HG02973 (cell line): Measurements from ENCODE around the gene ACTN3.
A peak's percentile ranks its signal among the peaks of the same experiment; 100 is the strongest.
"Not testable (repeated sequence)": the region's sequence is repeated elsewhere in the genome, so short reads cannot be mapped to it uniquely, and the experiment has no call there.

Experiments
- ATAC-seq: cut with Tn5 transposase; IDR thresholded peaks from one replicate; pipeline ENCODE4 v1.9.1; 2021; ENCODE audit warnings: moderate library complexity; ENCODE audit not compliant: unreplicated experiment

Gene ACTN3

GRCh38 chr11:66562907-66563583 lies 16.3 kb downstream of the ACTN3 start:
- no peak for ATAC-seq

DNA sequence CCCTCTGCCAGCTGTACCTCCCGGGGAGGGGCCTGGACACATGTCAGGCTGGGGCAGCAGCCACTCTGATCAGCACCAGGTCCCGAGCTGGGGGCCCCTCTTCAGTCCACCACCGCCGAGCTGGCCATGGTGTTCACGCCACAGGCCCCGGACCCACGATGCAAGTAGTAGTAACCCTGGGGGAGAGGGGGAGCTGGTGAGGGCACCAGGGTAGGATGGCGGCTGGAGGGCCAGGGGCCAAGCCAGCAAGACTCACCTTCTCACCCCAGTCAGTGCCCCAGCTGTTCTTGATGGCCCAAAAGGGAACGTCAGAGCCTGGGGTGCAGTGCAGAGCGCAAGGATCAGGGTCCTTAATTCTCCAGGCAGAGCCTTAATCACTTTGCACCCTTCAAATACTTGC lies 17.1 kb downstream of the ACTN3 start:
- ATAC-seq = no peak

DNA sequence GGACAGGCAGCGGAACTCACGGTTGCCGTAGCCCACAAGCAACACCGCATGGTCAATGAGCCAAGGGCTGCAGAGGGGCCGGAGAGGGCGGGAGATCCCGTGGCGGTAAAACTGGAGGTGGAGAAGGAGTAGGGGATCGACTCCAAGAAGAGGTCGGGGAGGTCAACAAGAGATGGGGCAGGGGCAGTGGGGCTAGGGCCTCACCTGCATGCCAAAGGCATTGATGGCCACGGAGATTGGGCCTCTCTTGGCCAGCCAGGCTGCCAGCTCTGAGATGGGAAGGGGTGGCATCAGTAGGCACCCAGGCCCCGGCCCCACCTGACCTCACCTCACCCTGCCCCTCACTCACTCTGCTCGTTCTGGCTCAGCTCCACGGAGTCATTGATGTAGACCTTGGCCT lies 17.8 kb downstream of the ACTN3 start:
- no peak for ATAC-seq

GRCh38 chr11:66564984-66565383 lies 18.3 kb downstream of the ACTN3 start:
- ATAC-seq = no peak

GRCh38 chr11:66566221-66566620 lies 19.5 kb downstream of the ACTN3 start:
- ATAC-seq = no peak

DNA sequence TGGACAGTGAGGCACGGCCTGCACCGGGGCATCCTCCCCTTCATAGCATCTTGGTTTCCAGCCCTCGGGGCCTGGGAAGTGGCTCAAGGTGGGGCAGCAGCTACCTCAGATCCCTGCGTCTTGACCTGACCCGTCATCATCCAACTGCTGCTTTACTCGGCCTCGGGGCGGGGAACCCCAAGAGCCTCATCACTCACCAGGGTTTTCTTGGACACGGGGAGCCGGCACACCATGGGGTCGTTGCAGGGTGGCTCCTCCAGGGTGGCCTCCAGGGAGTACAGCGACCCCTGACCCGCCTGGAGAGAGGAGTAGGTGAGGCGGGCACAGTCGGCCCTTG lies 21.1 kb downstream of the ACTN3 start:
- no peak for ATAC-seq

DNA sequence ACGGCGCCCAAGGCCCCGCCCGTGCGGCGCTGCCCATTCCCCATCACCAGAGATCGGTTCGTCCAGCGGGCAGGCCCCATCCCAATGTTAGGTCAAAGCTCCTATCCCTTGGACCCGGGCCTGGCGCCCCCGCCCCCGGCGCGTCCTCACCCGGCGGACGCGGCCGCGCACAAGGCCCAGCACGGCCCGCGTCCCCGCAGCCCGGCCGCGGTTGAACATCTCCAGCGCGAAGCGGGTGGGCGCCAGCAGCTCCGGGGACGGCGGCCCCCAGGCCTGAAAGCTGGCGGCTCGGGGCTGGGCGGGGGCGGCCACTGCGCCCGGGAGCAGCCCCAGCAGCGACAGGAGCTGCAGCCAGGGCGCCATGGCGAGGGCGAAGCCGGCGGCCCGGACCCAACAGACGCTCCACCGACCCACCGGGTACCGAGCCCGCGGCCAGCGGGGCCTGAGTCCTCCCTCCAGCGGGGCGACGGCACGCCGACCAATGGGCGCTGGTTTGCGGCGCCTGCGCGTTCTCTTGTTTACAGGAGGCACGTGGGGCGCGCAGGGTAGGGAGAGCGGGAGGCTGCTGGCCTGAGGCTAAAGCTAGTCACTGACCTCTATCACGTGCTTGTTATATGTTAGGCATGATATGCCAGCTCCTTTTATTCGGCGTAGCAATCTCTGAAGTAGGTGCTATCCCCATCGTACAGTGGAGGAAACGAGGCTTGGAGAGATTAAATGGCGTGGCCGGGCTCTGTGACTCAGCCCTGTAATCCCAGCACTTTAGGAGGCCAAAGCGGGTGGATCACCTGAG lies 21.6 kb downstream of the ACTN3 start, which contains the start of gene CTSF:
TSS of gene CTSF (minus strand) at position 483 of the 793 bp plus-strand sequence. CDS start at position 363, 120 bp downstream.
- no peak for ATAC-seq

GRCh38 chr11:66569076-66569475 lies 22.4 kb downstream of the ACTN3 start:
- no peak for ATAC-seq

DNA sequence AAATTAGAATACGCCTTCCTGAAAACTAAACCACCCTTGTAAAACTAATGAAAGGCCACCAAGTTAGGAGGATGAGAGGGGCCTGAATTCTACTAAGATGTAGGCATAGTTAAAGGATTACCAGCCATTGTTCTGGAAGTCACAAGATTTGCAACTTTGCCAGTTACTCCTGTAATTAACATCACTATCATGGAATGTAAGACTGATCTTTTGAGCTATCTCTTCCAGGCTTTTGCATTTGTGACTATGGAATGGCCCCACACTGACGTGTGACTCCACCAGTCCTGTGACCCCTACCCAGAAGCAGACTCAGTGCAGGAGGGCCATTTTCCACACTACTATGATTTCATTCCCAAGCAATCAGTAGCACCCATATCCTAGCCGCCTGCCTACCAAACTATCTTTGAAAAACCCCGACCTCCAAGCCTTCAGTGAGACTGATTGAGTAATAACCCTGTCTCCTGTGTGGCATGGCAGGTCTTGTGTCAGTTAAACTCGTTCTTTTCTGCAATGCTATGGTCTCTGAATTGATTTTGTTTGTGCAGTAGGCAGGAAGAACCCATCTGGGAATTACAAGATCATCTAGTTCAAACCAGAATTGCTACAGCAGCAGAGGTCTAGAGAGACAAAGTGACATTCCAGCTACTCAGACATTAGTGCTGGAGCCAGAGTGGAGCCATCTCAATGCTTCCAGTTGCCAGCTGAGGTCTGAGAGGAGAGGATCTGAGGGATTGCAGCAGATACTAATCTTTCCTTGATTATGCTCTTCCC lies 23.6 kb downstream of the ACTN3 start:
- ATAC-seq = no peak

DNA sequence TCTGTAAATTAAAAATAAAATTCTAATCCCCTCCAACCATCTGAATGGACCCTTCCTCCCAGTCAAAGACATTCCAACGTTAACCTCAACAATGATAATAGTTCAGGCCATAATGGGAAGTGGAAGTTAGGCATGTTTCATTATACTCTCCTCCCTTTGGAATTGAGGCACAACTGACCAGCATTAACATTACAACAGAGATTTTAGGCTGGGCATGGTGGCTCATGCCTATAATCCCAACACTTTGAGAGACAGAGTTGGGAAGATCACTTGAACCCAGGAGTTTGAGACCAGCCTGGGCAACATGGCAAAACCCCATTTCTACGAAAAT lies 24.1 kb downstream of the ACTN3 start:
- ATAC-seq = no peak

DNA sequence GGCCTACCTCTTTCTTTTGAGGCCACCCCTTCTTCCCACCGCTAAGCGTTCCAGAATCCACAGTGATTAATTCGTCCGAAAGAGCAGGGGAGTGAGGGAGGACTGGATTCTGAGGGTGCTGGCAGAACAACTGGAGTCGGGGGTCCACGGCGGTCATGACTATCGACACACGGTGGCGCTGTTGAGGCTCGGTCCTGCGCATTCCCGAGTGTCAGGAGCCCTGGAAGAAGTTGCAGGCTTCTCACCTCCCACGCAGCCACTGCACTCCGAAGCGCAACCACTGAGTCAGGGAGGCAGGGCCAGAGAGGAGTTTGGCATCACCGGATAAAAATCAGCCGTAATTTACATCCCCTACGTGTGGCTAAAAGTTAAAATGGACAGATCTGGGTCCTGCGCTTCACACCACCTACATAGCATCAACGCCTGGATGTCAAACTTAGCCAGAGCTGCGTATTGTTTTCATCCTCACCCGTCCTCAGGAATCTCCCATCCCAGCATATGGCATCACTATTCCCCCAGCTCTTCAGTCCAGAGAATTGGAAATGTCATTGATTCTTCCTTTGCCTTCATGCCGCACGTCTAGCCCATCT lies 32.4 kb downstream of the ACTN3 start:
- no peak for ATAC-seq

- ATAC-seq = no peak
These were observed 34.1 kb downstream of the ACTN3 start for GRCh38 chr11:66580803-66581202.

DNA sequence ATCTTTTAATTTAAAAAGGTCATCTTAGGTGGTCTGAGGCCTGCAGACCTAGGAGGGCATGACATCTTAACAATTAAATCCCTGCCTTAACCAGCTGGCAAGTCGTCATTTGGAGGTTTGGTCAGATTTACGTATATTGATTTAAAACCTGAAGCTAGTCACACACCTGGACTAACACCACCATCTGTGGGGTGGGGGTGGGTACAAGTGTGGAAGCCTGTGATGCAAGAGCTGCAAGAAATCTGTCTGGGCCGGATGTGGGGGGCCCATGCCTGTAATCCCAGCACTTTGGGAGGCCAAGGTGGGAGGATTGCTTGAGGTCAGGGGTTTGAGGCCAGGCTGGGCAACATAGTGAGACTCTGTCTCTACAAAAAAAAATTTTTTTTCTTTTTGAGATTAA lies 34.6 kb downstream of the ACTN3 start:
- no peak for ATAC-seq

- ATAC-seq = not testable (repeated sequence)
These were observed 36.0 kb downstream of the ACTN3 start for GRCh38 chr11:66582565-66583147.

DNA sequence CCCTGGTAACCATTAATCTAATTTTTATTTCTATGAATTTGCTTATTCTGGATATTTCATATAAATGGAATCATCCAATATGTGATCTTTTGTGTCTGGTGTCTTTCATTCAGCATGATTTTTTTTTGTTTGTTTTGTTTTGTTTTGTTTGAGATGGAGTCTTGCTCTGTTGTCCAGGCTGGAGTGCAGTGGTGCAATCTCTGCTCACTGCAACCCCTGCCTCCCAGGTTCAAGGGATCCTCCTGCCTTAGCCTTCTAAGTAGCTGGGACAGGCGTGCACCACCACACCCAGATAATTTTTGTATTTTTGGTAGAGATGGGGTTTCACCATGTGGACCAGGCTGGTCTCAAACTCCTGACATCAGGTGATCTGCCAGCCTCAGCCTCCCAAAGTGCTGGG lies 38.7 kb downstream of the ACTN3 start:
- ATAC-seq = not testable (repeated sequence)

GRCh38 chr11:66586136-66586535 lies 39.4 kb downstream of the ACTN3 start:
- no peak for ATAC-seq

DNA sequence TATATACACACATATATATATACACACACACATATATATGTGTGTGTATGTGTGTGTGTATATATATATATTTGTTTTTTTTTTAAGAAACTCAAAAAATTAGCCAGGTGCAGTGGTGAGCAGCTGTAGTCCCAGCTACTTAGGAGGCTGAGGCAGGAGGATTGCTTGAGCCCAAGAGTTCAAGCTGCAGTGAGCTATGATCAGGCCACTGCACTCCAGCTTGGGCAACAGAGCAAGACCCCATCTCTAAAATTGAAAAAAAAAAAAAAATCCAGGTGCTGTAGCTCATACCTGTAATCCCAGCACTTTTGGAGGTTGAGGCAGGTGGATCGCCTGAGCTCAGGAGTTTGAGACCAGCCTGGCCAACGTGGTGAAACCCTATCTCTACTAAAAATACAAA lies 42.6 kb downstream of the ACTN3 start:
- not testable (repeated sequence) for ATAC-seq

DNA sequence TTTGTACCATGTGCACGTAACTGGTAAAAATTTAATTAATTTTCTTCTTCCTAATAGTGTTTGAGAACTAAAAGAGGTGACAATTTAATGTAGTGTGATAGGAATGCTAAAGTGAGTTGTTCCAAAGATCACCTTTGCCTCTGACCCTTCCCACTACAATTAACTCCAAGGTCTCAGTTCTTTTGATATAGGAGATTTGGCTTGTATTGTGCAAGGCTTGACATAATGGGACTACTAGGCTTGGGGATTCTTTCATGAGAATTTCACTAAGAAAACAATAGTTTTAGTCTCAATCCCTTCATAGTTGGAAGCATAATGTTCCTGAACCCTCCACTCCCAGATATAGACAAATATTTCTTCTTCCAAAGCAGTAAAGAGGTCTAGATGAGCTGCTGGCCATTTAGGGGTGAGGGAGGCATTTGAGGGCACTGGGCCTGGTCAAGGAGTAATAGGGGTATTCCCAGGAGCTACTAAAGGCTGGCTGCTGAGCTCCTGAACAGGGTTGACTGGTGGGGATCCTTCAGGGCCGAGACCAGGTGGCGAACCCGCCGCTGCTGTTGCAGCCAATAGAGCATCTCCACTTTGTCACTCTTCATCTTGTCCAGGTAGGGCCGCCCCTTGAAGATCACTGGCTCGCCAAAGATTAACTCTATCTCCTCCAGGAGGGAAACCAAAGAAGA lies 43.4 kb downstream of the ACTN3 start:
- no peak for ATAC-seq

DNA sequence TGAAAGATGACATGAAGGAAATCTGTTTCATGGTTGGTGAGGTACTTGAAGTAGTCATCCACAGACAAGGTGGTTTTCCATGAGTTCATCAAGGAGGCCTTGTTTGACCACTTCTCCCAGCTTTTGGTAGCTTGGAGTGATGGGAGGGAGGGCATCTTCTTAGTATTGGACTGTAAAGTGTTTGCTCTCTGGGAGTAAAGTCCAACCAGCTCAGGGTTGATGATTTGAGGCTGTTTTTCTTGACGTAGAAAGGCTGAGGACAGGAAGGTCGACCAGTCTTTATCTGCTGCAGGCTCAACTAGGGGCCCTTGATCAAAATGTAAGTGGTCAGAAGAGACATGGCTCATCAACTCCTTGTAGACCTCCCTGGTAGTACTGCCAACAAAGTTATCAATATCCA lies 44.5 kb downstream of the ACTN3 start:
- no peak for ATAC-seq

DNA sequence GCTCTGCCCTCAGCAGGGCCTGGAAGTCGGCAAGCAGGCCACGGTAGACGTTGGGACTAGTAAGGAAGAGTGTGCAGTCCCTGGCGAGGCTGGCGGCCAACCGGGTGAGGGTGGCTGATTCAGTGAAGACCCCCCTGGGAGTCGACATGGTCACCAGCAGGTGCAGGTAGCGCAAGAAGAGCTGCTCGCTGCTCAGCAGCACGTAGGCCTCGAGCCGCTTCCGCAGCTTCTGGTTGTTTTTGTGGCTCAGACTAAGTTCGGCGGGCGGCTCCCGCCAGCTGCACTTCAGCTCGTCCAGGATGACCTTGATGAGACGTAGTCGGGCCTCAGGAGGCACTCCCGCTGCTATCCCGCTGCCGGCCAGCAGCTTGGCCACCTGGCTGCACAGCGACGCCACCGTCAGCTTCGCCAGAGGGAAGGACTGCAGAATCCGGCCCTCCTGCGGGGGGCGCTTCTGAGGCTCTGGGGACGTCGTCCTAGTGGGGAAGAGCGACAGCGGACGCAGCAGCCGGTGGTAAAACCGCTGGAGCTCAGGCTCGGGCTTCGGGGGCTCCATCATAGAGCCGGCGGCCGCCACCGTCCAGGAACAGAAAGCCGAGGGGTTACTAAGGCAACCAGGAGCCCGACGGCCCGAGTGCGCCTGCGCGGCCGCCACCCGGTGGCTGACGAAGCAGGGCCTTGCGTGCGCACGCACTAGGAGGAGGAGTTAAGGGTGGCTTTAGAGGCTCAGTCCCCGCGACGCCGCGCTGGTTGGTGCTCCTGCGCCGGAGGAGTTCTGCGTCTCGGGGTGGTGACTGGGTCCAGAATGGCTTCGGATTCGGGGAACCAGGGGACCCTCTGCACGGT lies 46.0 kb downstream of the ACTN3 start, which contains the start of the genes CCDC87 and CCS:
TSS of gene CCDC87 (minus strand) at position 607 of the 846 bp plus-strand sequence. CDS start at position 559, 48 bp downstream.
TSS of gene CCS (plus strand) at position 729 of the 846 bp plus-strand sequence. CDS start at position 806, 77 bp downstream.
- peak; percentile 86 for ATAC-seq
